NCI-H128 (cell line): Measurements from ENCODE around the gene NUMB.
"Not testable (repeated sequence)": the region's sequence is repeated elsewhere in the genome, so short reads cannot be mapped to it uniquely, and the experiment has no call there.

Experiments used
- DNase-seq: peaks from one replicate; lab custom pipeline; 2025; ENCODE audit not compliant: unreplicated experiment; lab: John Stamatoyannopoulos, UW

NUMB gene

GRCh38 chr14:73423092-73423491, 35.3 kb downstream of the NUMB start:
- DNase-seq = not testable (repeated sequence)

- no peak for DNase-seq
These were observed 35.8 kb downstream of the NUMB start for GRCh38 chr14:73422515-73422914.

- no peak for DNase-seq
These were observed 40.1 kb downstream of the NUMB start for GRCh38 chr14:73418227-73418626.

- DNase-seq = not testable (repeated sequence)
These were observed 52.1 kb downstream of the NUMB start for GRCh38 chr14:73406248-73406647.

- no peak for DNase-seq
These were observed 55.1 kb downstream of the NUMB start for GRCh38 chr14:73403181-73403752.

GRCh38 chr14:73402579-73402978, 55.8 kb downstream of the NUMB start:
- DNase-seq = no peak

- no peak for DNase-seq
These were observed 60.5 kb downstream of the NUMB start for GRCh38 chr14:73397810-73398209.

GRCh38 chr14:73394317-73394716, 64.0 kb downstream of the NUMB start:
- DNase-seq = no peak

- no peak for DNase-seq
These were observed 65.0 kb downstream of the NUMB start for GRCh38 chr14:73393375-73393774.

GRCh38 chr14:73392329-73393257, 65.8 kb downstream of the NUMB start:
- no peak for DNase-seq

GRCh38 chr14:73387860-73388259, 70.5 kb downstream of the NUMB start:
- DNase-seq = not testable (repeated sequence)

GRCh38 chr14:73386342-73386741, 72.0 kb downstream of the NUMB start:
- no peak for DNase-seq

- DNase-seq = not testable (repeated sequence)
These were observed 73.3 kb downstream of the NUMB start for GRCh38 chr14:73385021-73385420.

- DNase-seq = no peak
These were observed 75.0 kb downstream of the NUMB start for GRCh38 chr14:73383356-73383755.

GRCh38 chr14:73381380-73382013, 76.8 kb downstream of the NUMB start:
- no peak for DNase-seq

GRCh38 chr14:73376585-73376984, 81.8 kb downstream of the NUMB start:
- no peak for DNase-seq

- DNase-seq = no peak
These were observed 82.5 kb downstream of the NUMB start for GRCh38 chr14:73375861-73376260.

- DNase-seq = no peak
These were observed 84.1 kb downstream of the NUMB start for GRCh38 chr14:73374218-73374617.

- DNase-seq = no peak
These were observed 85.8 kb downstream of the NUMB start for GRCh38 chr14:73372529-73372928.

- no peak for DNase-seq
These were observed 87.8 kb downstream of the NUMB start for GRCh38 chr14:73370561-73370960.

GRCh38 chr14:73369428-73369827, 88.9 kb downstream of the NUMB start:
- no peak for DNase-seq

GRCh38 chr14:73368616-73369015, 89.7 kb downstream of the NUMB start:
- DNase-seq = no peak
